Hepatocyte (in vitro differentiated cells): ENCODE data around the gene TNPO3.

Experiments
- CTCF ChIP-seq: fragments of 200-600 bp; sonication (generic); IDR thresholded peaks from 2 replicates; pipeline ENCODE4 v1.5.1; 2016; ENCODE audit warnings: antibody characterized with exemption, mild to moderate bottlenecking; ENCODE audit not compliant: poor library complexity
- EZH2 ChIP-seq: fragments of 200-600 bp; sonication (generic); IDR thresholded peaks from 2 replicates; pipeline ENCODE4 v1.6.1; 2016; ENCODE audit warnings: antibody characterized with exemption, mild to moderate bottlenecking, borderline replicate concordance
- EZH2phosphoT487 ChIP-seq: fragments of 200-600 bp; sonication (generic); IDR thresholded peaks from one replicate; pipeline ENCODE4 v1.6.1; 2018; ENCODE audit warnings: antibody characterized with exemption, mild to moderate bottlenecking, low read depth, moderate library complexity; ENCODE audit not compliant: unreplicated experiment, severe bottlenecking

DNA sequence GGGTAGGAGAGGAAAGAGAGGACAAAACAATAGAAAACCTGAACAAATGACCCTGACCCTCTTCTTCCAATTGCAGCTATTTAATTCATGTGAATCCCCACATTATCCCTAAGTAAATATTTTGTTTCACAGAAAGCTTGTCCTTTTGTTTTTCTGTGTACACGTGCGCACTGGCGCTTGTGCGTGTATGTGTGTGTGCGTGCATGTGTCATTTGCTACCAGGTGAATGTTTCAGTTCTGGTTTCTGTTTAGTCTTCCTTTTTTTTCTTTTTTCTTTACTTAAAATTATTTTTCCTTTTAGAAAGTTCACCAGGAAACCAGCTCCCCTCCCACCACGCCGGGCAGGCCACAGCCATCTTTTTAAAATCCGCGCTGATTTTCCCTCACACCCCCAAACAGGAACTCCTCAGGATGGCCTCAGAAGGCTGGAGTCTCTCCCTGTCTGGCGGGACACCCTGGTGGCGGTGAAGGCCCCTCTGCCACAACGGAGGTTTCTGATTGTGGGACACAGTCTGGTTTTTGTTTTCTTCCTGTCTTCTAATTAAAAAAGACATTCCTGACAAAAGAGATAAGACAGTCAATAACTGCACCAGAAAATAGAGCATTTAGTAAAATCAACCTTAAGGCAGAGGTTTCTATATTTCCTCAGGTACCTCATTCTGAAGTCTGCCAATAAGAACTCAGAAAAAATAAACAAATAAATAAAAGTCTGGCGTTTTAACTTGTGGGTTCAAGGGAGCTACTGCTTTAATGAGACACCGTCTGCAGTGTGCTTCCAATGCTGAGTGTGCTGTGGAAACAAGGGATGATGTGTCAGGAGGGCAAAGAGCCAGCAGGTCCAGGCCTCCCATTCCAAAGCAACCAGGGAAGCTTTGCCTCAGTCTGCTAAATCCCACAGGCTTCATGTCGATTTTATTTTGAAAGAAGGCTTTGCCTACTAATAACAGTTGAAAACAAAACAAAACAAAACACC, 99.8 kb downstream of the TNPO3 start:
- TF ChIP-seq CTCF, result no peak
- TF ChIP-seq EZH2, result no peak
- TF ChIP-seq EZH2phosphoT487, result no peak
